NCI-H1417 treated with DMSO at 0.1 percent for 48 hours (cell line): ENCODE measurements around the gene COL4A2.

Experiments
- DNase-seq: peaks from one replicate; lab custom pipeline; 2025; lab: John Stamatoyannopoulos, UW

COL4A2 gene

DNA sequence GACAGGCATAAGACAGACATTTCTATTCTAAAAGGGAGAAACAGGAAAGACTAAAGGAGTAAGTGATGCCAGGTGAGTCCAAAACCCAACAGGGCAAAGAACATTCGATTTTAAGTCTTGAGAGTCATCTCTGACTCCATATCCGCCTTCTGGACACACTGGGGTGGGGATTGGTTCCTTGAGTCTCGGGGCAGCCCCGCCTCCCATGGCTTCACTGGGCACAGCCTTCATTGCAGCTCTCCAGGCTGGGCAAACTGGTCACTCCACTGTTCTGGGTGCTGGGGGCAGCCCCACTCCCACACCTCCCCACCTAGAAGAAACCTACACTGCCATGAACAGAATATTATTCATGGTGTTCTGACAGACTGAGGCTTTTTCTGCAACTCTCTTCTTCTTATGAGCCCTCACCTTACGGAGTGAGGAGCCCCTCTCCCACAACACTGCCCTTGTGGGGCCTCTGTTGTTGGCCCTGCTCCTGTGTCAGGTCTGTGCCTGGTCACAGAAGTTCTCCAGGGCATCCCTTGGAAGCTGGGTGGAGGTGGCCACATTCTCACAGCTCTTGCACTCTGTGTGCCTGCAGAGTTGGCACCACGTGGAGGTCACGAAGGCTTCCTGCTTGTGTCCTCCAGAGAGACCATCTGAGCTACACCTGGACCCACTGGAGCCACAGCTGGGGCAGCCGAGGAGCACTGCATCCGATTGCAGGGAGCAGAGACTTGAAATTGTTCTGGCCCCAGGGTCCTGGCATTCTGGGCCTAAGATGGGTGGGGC lies 95.4 kb downstream of the COL4A2 start:
- no peak for DNase-seq

DNA sequence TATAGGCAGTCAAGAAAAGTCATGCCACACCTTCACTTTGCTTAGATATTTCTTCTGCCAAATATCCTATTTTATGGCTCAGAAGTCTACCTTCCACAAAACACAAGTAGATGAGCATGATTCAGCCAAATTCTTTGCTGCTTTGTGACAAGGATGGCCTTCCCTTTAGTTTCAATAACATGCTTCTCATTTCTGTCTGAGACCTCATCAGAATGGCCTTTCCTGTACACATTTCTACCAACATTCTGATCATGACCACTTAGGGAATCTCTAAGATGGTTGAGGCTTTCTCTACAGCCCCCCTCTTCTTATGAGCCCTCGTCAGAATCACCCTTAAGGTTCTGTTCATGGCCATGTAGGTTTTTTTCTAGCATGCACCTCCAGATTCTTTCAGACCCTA lies 96.2 kb downstream of the COL4A2 start:
- DNase-seq: no peak

DNA sequence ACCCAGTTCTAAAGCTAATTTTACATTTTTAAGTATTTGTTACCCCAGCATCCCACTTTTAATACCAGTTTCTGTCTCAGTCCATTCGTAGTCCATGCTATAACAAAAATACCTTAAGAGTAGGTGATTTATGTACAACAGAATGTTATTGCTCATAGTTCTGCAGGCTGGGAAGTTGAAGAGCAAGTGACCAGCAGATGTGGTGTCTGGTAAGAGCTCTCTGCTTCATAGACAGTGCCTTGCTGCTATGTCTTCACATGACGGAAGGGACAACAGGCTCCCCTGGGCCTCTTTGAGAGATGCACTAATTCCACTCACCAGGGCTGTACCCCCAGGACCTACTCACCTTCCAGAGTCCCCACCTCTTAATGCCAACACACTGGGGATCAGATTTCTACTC lies 96.6 kb downstream of the COL4A2 start:
- no peak for DNase-seq

DNA sequence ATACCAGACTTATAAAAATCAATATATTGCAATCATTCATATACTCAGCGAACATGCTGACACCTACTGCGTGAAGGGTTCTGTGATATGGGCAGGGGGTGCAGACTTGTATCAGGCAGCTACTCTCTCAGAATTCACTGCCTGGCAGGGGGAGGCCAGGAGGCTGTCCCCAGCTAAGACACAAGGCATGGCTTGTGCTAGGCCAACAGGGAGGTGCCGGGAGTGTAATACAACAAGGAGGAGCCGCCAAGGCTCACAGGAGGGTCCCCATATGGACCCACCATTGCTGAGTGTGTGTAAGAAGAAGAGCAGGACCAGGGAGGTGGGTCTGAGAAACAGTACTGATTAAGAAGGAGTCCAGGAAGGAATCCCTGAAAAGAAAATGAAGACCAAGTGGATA lies 97.2 kb downstream of the COL4A2 start:
- no peak for DNase-seq

DNA sequence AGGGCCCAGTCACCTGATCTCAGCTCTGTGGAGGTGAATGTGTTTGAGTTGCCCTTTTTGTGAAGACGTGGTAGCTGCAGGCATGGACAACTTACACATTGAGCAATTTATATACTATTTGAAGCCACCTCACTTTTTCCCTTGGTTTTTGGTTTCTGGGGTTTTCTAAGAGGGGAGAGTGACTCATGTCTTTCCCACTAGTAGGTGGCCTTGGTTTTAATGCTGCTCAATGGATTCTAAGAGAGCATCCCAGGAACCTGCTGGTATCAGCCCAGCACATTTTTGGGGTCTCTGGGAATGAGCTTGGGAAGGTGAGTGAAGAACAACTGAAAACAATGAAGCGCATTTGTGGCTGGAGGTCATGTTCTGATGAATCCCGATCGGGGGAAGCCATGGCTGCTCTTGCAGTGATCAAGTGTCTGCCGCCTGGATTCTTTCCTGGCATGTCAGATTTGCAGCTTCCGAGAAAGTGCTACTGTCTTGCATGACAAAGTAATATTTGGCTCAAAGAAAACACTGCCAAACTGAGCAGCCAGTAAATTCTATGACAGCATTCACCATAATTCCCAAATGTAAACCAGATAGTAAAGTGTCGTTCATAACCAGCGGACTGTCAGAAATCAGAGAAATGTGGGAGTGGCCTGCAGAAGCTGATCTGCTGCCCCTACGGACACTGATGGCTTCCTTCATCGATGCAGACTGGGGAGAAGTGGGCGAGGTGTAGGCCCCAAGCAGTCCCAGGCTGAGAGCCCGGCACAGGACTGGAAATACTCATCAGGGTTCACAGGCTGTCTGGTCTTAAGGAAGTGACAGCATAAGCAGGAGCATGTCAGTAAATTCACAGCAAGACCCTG lies 98.7 kb downstream of the COL4A2 start:
- no peak for DNase-seq

DNA sequence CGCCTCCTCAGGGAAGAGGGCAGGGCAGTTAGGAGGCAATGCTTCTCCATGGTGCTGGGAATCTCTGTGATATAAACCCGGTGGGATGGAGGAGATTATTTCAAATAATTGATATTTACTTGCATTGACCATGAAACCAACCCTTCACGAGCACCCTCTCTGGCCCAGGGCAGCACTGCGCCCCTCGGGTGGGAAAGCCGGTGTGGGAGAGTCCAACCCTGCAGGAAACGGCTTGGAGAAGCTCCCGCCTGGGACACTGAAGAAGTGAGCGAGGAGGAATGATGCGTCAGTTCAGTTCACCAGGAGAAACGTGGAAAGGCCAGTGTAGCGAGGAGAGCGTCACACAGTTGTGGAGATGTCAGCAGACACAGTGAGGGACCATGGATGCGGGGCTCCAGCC lies 99.9 kb downstream of the COL4A2 start:
- no peak for DNase-seq

DNA sequence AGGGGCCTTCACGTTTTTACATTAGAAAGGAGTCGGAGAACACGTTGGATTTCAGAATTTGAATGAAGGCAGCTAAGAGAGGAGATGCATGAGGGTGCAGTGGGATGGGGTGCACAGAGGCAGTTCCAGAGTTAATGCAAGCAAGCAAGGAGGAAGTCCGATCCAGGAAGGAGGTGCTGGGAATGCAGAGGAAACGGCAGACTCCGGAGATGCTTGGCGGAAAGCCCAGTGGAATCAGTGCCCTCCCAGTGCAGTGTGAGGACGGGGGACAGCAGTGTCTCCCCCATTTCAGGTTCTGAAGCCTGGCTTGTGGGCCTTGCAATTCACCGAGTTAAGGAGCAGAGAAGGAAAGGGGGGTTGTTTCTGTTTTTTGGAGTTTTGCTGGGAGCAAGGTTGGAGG lies 100.4 kb downstream of the COL4A2 start:
- no peak for DNase-seq

DNA sequence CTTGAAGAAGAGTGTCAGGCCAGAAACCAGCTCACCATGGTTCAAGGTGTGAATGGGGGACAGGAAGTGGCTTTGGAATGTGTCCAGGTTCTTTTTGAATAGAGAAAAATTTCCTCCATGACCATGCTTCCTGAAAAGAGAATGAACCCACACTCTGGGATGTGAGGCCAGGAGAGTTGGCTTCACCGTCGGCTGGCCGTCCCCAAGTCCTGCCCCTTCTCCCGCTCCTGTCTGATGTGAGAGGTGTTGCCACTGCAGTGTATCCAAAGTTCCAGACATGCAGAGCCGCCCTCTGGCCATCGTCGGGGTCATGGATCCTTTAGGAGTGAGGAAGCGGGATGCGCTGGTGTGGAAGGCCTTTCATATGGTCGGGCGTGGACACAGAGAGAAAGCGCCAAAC lies 101.2 kb downstream of the COL4A2 start:
- DNase-seq: no peak

DNA sequence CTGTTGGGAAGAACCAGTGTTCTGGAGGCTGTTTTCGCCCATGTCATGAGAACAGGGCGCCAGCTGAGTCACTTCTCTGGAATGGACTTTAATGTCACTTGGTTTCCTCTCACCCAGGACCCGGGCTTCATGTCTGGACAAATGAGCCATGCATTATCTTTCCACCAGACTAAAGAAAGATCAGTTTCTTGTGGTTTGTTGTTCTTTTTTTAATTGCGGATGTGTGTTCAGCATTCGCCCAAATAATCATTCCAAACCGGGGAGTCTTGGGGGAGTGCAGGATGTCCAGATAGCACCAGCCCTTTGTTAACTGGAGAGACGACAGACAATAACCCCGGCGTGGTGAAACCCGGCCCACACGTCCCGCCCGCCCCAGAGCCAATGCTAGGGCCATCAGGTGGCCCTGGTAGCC lies 102.5 kb downstream of the COL4A2 start:
- no peak for DNase-seq

DNA sequence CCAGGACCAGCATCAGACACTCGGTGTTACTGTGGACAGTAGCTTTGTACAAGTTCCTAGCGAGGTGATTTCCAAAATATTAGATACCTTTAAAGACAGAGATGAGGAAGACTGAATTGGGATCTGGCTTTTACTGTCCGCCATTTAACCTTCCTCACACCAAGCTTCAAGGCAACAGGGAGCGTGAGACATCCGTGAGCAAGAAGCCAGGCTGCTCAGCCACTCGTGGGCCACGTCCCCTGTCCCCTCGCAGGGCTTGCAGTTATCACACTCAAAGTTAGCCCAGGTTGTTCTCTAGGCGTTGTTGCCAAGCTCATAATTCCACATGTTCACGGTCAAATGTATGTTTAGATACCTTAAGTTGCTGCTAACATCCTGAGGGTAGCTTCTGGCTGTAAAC lies 102.9 kb downstream of the COL4A2 start:
- DNase-seq: no peak

DNA sequence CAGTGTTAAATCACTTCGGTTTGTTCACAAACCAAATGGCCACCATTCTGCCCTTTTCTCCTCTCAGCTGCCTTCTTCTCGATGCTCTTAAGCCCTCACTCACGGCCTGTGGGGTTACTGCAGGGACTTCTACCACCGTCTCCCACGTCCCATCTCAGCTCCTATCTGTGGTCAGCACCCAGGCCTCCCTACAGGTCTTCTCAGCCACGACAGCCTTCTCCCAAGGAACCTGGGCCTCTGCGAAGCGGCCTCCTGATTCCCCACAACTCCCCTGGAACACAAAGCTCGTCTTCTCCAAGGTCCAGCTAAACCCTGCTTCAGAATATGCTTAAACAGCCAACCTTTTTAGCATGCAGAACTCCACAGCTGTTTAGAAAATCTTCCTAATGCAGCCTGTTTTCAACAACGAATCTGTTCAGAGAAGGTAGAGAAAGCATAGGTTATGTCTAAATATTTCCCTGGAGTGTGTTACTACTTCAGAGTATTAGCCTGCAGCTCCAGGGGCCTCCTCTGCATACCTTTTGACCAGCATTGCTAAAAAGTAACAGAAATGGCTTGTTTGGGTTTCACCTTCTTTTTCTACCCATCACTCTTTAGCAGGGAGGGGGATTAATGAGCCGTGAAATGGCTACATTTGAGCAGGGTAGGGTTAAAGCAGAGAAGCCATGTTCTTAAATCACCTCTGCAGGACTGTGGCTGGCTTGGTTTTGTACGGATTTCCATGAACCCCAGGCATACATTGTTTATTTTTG lies 104.0 kb downstream of the COL4A2 start:
- no peak for DNase-seq

DNA sequence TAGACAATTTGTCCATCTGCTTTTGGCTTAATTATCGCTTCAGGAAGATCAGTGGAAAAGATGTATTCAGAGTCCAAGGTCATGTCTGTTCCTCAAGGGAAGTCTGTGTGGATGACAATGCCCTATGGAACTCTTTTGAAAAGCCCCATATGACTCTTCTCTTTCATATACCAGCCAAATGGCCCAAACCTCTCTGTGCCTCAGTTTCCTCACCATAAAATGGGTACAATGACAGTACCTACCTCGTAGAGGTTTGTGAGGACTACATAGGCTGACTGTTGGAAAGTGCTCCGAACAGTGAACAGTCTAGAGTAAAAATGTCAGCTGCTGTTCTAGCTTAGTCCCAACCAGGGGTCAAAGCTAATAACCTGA lies 104.6 kb downstream of the COL4A2 start:
- DNase-seq: no peak

DNA sequence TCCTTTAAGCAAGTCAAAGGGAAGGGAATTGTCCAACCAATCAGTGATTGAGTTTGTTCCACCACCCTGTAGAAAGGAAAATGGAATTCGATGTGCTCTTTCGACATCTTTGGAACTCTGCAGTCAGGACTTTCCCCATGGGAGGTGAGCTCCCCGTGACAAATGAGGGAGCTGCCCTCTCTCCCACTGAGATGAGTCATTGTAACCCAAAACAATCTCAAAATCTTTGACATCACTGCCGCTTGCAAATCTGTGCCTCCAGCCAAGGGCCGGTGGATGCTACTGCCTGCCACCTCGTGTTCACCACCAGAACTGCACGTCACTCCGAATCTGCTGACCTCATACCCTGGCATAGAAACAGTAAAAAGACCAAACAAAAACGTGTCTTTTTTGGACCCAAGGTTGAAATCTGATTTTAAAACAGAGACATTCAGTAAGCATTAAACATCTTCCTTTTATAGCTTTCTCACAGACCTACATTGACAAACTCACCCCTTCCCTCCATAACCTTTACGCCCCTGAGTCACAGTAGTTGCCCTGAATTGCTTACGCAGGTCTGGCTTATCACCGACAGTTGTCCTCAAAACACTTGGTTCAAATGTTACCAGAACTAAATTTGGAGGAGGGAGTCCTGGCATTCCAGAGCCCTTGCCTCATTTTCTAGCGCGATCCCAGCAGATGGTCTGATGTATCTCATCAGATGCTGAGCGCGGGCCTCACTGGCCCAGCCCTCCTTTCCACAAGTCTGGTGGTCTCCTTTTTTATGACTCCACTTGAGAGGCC lies 105.2 kb downstream of the COL4A2 start:
- DNase-seq: peak; percentile 45

DNA sequence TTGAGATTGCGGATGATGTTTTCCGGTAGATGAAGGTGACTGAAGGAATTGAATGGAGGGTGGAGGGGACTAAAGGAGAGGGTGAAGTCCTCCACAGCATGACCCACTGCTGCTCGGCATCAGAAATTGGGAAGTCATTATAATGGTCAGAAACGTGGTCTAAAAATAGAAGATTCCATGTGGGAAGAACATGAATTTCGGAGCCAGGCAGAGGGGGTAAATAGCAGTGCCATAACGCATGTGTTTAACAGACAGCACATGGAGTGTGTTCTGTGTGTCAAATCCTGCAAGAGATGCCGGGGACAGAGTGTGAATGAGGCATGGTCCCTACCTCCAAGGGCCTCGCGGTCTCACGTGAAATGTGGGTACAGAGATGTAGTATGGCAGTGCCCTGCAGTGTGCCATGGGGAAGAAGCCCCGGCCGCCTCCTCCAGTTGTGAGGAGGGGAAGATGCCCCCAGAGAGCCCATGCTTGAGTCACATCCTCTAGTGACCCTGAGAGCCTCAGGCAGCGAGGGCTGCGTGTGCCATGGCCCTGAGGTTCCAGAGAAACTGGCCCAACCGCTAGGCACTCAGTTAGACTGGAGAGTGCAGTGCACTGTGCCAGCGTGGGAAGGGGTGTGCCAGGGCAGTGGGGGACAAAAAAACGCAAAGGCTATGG lies 106.1 kb downstream of the COL4A2 start:
- no peak for DNase-seq

DNA sequence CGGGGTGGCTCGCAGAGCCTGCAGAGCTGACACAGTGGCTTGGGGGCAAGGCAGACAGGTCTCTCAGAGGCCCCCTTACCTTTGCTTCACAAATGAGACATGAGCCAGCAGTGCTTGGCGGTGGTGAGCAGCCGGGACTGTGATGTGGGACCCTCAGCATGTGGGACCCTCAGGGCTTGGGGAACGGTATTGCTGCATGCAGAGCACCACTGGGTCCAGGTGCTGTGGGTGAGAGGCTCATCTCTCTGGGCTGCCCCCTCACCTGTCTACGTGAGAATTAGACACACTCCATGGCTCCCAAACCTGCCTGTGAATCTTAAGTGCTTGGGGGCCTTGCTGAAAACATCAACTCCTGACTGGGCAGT lies 106.6 kb downstream of the COL4A2 start:
- no peak for DNase-seq

DNA sequence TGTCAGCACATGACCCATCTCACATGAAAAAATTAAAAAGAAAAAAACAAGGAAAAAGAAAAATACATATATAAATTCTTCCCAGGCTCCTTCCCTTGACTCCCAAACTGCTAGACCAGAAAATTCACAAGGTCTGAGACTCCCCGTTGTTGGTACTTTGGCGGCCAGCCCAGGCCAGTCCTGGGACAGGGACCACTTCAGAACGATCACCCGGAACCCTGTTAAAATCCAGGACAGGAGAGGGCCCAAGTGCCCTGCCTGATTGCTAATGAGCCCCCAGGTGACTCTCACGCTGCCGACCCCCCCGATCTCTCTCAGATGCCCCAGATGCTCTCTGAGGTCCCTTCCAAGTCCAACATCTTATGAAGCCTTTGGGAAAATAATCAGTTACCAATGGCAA lies 107.2 kb downstream of the COL4A2 start:
- no peak for DNase-seq

DNA sequence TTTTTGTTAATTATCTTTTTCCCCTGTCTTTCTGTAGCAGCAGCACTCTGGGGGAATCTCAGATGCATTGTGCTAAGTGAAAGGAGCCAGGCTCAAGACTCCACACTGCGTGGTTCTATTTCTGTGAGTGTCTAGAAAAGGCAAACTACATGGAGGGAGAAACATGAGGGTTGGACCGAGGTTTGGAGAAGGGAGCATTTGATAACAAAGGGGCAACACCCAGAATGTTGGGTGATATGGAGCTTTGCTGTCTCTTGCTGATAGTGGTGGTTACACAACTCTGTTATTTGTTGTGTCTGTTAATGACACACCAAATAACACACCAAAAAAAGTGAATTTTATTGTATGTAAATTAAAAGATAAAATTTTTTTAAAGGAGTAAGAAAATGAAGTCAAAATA lies 107.8 kb downstream of the COL4A2 start:
- DNase-seq: no peak

DNA sequence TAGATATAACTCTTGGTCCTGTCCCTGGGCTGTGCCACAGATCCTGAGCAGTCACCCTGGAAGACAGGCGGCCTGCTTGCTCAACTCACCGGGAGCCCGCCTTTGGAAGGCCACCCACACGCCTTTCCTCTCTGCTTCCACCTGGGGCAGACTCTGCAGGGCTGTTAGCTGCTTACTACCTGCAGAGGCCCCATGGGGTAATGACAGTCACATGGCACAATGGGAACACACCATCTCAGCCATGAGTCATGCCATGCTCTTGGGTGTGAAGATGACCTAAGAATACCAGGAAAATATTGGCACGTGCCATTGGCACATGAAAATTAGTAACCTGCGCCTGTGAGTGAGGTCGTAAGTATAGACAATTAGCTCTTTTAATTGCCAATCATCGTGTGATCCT lies 108.6 kb downstream of the COL4A2 start:
- no peak for DNase-seq

DNA sequence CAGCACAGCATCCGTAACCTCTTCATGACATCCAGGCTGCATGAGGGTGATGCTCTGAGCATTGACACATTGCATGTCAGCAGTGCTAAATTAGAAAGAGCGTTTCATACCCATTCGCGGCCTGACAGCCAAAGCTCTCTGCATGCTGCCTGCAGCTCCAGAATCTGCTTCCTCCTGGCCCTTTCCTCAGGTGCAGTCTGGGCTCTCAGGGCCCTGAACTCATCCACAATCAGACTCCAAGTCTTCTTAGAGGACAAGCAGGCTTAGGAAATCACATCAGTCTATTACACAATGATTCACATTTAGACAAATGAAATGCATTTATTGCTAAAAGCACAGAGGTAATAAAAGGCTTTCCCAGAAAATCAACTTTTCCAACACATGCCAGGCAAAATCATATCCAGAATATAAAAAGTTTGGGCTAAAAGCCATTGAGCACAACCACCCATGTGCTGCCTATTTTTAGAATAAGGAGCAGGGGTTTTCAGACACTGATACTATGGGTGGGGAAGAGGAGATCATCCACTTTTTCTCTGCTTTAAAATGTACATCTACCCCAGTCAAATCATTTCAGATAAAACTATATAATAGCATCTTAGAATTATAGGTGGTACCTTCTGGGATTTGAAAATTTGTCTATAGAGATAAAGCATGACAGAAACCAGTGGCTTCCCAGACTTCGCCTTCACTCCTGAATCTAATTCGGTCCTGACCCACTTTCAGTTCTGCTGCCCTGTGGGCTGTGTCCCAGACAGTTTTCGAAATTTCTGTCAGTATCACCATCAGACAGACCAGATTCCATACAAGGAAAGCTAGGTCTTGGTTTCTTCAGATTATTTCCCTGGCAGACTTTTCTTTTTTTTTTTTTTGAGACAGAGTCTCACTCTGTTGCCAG lies 109.3 kb downstream of the COL4A2 start:
- no peak for DNase-seq

DNA sequence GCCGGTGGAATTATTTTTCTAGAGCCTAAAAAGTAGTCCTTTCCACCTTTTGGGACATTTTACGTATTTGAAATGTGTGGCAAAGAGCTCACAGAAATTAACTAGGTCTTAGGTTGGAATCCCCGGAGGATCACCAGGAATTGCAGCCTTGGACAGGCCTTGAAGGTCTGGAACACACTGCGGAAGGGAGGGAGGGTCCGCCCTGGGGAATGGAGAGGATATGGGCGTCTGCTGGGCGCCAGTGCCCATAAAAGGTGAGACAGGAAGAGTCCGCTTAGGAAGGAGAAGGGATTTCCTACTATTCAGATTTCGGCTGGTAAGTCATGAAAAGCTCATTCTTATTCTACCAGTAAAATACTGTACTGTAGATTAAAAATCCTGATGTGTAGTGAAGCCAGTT lies 111.9 kb downstream of the COL4A2 start:
- no peak for DNase-seq

DNA sequence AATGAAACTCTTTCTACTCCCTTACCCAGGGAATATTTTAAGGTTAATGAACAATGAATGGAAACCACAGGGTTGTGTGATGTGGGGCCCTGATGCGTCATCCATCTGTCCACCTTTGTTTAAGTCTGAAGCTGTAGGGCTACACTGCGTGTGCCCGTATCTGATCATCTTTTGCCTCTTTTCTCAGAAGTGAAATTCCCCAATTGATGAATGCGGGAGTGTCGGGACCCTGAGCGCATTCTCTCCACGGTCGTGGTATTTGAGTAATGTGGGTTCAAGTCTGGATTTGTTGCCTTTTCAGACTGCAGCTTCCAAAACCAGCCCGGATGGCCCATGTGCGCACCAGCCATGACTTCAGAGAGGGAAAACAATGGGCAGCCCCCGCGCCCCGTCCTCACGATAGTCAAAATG lies 112.3 kb downstream of the COL4A2 start:
- no peak for DNase-seq
